Central memory CD4-positive, alpha-beta T cell (primary cell): Measurements from ENCODE around the gene DYNLT2B.
"Not testable (repeated sequence)": the region's sequence is repeated elsewhere in the genome, so short reads cannot be mapped to it uniquely, and the experiment has no call there.

Experiments
- DNase-seq: peaks from one replicate; pipeline ENCODE4 v3.0.0; 2022
- total RNA-seq, 3 experiments: gene quantifications; one replicate each; lab custom pipeline; 2026; lab: John Stamatoyannopoulos, UW

DYNLT2B gene
- total RNA-seq, result 0.56 to 1.2 (median 0.82) reads per million in 3 experiments

DNA sequence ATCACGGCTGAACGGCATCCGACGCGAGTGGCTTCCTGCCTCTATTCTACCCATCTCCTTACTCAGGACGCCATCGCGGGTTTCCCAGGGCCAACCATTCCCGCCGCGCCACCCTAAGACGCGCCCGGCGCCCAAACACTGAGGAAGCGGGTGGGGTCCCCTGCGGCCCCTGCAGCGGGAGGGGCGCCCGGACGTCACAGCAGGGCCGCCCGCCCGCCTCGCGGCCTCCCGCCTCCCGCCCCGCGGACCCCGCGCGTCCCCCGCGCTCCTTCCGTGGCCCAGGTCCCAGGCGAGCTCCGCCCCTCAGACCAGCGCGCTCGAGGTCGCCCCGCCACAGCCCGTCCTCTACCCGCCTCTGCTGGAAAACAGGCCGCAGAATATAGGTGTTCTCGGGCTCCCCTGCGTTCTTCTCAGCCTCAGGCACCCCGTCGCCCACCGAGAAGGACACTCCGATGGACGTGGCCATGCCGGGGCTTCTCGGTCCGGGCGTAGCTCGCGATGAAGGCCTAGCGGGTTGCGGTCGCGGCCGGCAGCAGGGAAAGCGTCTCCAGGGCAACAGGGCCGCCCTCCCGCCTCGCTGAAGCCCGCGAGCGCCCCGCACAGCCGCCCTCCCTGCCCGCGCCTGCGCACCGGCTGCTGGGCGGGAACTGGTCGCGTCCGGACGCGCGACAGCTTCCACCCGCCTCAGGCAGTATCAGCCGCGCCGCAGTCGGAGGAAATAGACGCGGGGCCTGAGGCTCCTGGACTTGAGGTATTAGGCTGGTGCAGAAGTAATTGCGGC, at the start of gene DYNLT2B:
Gene DYNLT2B (minus strand): TSS at position 554 of the 781 bp plus-strand sequence. CDS start 88 bp downstream, at position 466.
- DNase-seq, result peak; percentile 90

DNA sequence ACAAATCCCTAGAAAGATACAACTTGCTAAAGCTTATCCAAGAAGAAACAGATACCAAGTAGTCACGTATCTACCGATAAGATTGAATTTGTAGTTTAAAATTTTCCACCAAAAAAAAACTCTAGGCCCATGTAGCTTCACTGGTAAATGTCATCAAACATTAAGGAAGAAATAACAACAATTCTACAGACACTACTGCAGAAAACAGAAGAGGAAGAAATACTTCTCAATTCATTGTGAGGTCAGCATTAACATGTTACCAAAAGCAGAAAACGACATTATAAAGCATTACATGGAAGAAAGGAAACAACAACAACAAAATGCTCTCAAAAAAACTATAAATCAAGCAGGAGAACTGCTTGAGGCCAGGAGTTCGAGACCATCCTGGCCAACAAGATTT, 47.7 kb upstream of the DYNLT2B start:
- DNase-seq, result no peak

DNA sequence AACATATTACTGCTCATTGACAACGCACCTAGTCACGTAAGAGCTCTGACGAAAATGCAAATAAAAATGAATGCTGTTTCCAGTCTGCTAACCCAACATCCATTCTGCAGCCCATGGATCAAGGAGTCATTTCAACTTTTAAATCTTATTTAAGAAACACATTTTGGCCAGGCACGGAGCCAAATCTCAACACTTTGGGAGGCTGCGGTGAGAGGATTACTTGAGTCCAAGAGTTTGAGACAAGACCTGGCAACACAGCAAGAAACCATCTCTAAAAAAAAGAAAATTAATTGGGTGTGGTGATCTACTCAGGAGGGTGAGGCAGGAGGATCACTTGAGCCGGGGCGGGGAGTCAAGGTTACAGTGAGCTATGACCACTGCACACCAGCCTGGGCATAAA, 42.5 kb upstream of the DYNLT2B start:
- DNase-seq, result no peak

DNA sequence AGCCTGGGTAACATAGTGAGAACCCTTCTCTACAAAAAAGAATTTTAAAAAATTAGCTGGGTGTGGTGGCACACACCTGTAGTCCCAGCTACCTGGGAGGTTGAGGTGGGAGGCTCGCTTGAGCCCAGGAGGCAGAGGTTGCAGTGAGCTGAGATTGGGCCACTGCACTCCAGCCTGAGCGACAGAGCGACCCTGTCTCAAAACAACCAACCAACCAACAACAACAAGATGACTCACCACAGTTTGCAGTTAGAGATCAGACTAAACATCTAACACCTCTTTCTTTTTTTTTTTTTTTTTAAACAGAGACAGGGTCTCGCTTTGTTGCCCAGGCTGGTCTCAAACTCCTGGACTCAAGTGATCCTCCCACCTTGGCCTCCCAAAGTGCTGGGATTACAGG, 40.5 kb upstream of the DYNLT2B start:
- not testable (repeated sequence) for DNase-seq

DNA sequence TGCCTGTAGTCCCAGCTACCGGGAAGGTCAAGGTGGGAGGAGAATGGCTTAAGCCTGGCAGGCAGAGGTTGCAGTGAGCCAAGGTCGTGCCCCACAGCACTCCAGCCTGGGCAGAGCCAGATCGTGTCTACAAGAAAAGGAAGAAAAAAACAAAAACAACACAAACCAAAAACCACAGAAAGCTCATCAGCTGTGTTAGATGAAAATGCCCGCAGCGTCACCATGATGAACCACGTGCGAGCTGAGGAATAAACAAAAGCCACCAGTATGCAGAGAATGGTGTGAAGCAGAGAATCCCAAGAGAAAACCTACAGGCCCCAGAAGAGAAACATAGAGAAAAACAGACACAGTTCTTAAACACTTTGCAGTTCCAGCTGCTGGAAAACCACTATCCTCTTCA, 39.9 kb upstream of the DYNLT2B start:
- DNase-seq, result no peak

DNA sequence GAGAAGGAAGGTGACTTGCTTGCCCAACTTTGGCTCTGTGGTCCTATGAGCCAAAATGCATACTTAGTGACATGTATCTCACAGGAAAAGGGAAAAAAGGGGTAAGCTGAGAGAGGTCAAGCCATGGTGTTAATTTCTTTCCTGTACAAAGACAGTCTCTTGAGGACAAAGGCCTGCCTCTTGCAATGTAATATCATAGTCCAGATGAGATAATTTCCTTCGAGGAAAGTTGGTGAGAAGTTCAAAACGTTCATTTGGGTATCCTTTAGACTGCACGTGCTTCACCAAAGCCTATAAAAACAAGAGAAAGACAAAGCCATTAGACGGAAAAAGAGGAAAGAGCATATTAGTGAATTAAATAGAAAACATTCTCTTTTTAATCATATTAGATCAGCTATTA, 38.5 kb upstream of the DYNLT2B start:
- no peak for DNase-seq

DNA sequence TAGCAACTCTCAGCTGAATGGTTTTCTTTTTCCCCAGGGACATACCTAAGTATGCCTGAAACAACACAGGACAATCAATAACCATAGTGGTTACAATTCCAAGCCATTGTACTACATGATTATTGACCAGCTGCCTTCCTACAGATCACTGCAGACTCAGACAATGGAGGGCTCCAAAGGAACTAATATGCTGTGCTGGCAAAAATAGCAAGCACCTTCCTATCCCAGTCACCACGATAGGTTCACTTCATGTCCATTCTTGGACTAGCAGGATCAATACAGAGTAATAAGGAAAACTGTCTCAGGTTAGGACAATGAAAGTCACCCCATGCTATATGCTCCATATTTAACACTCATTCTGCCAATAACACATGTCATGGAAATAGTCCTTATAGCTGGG, 37.6 kb upstream of the DYNLT2B start:
- no peak for DNase-seq

DNA sequence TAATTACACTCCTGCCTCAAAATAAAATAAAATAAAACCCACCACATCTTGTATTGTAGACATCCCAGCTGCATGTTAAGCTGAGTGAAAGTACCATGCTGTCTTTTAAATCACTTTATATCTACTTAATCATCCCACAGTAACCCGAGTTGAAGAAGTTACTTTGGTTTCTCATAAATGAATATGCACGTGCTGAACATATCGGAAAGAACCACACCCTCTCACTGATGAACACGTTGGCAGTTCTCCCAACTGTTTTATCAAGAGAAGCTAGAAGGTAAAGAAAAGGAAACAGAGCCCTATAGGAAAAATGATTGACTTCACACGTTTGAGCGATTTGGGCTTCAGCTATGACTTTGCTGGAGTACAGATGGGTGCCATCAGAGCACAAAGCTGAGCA, 36.1 kb upstream of the DYNLT2B start:
- no peak for DNase-seq

DNA sequence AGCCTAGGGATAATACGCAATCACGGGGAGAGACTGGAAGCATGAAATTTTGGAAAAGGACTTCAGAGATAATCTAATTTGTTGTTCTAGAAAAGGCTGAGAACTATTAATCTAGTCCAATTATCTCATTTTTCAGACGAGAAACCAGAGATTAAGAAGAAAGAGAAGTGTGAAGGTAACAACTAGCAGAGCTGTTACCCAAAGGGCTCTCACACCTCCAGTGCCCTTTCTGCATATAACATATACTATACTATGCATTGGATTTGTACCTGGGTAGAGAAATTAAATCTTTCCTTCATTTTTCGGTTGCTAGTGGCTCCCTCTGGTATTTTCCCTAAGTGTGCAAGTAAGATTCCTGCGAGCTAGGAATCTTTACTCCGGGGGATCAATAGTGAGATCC, 33.5 kb upstream of the DYNLT2B start:
- DNase-seq, result no peak

DNA sequence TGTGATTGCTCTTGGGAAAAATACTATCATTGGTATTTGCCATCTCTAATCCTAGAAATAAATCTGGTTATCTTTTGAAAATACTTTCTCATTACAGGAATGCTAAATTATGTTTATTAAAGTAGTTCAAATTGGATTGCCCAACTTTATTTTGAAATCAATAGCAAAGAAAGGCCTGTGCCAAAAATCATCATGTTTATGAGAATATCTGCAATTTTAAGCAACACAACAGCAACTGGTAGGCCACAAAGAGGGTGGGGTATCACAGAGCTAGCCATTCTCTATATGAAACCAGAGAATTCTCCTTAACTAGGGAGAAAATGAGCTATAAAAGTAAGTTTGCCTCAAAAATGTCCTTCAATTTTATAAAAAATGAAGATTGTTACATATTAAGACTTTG, 32.0 kb upstream of the DYNLT2B start:
- no peak for DNase-seq

DNA sequence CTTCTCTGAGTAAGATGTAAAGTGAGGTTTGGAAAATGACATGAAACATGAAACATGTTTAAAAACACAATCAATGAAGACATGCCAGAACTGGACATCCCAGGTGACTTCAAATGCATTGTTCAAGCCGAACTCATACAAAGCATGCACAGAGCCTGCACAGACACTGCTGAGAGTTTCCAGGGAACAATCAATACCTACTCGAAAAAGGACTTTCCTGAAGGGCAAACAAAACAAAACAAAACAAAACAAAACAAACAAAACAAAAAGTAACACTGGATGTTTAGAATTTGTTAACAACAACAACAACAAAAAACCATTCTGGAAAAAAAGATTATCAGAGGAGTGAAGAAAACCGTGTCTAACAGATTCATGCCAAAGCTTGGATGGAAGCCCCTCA, 30.7 kb upstream of the DYNLT2B start:
- DNase-seq, result no peak

DNA sequence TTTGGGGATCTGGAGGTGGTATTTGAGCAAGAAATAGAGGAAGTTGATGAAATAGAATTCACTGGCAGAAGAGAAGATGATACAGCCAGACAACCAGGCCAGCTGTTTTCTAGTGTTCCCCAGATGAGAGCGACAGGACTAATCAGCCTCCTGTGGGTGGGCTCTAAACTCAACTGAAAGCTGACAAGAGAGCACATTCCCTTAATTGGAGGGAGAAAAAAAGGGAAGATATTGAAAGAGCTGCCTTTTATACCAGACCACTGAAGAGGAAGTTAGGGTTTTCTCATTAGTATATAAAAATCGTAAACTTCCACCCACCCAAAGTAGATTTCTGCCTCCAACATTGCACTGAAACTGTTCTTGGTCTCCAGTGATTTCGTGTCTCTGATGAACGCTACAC, 26.6 kb upstream of the DYNLT2B start:
- DNase-seq, result no peak

DNA sequence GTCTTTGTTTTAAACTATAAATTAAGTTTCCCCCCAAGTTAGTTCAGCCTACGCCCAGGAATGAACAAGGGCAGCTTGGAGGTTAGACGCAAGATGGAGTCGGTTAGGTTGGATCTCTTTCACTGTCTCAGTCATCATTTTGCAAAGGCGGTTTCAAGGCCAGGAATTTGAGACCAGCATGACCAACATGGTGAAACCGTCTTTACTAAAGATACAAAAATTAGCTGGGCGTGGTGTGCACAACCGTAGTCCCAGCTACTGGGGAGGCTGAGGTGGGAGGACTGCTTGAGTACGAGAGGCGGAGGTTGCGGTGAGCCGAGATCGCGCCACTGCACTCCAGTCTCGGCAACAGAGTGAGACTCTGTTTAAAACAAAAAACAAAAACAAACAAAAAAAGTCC, 25.9 kb upstream of the DYNLT2B start:
- DNase-seq, result not testable (repeated sequence)

DNA sequence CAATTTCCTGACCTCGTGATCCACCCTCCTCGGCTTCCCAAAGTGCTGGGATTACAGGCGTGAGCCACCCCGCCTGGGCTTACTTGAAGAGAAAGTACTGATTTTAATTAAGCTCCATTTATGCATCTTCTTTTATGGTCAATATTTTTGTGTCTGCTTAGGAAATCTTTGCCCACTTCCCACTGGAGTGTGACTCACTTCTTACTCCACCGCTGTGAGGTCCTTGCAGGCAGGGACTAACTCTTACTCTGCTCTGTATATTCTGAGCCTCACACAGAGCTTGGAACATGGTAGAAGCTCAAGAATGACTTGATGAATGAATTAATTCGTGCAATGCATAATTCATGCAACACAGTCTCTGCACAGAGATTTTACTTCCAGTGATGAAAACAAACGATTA, 23.1 kb upstream of the DYNLT2B start:
- DNase-seq, result no peak

DNA sequence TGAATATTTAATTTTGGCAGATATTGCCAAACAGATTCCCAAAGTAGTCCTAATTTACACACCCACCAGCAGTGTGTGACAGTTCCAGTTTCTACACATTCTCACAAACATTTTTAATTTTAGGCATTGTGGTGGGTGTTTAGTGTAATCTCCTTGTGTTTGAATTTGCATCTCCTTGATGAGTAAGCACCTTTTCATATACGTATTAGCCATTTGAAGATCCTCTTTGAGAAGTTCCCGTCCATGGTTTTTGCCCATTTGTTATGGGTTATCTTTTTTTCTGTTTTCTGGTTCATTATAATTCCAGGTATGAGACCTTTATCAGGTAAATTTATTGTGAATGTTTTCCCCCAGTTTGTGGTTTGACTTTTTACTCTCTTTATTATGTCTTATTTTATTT, 22.4 kb upstream of the DYNLT2B start:
- DNase-seq, result no peak

DNA sequence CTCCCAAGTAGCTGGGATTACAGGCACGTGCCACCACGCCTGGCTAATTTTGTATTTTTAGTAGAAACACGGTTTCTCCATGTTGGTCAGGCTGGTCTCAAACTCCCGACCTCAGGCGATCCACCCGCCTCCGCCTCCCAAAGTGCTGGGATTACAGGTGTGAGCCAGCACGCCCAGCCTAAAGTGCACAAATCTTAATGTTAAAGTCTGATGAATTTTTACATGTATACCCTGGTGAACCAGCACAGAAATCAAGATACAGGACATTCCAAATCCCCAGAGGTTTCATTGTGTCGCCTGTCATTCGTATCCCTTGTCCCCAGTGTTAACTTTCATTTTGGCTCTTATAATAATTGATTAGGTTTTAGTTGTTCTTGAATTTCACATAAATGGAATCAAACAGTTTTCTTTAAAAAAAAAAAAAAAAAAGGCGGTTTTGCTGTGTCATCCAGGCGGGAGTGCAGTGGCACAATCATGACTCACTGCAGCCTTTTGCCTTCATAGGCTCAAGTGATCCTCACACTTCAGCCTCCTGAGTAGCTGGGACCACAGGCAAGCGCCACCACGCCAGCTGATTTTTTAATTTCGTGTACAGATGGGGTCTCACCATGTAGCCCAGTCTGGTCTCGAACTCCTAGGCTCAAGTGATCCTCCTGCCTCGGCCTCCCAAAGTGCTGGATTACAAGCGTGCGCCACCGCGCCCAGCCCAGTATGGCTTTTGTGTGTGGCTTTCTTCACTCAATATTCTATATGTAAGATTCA, 21.6 kb upstream of the DYNLT2B start:
- no peak for DNase-seq

DNA sequence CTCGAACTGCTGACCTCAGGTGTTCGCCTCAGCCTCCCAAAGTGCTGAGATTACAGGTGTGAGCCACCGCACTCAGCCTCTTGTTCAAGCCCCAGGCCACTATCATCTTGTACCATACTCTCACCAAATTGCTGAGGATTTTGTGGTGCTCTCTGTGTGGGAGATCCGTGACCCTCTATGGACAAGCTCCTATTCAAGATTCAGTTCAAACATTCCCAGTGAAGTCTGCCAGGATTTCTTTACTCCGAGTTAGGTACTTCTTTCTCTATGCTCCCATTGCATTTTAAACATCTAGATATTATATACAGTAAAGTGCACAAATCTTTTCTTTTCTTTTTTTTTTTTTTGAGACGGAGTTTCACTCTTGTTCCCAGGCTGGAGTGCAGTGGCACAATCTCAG, 21.0 kb upstream of the DYNLT2B start:
- DNase-seq, result no peak

DNA sequence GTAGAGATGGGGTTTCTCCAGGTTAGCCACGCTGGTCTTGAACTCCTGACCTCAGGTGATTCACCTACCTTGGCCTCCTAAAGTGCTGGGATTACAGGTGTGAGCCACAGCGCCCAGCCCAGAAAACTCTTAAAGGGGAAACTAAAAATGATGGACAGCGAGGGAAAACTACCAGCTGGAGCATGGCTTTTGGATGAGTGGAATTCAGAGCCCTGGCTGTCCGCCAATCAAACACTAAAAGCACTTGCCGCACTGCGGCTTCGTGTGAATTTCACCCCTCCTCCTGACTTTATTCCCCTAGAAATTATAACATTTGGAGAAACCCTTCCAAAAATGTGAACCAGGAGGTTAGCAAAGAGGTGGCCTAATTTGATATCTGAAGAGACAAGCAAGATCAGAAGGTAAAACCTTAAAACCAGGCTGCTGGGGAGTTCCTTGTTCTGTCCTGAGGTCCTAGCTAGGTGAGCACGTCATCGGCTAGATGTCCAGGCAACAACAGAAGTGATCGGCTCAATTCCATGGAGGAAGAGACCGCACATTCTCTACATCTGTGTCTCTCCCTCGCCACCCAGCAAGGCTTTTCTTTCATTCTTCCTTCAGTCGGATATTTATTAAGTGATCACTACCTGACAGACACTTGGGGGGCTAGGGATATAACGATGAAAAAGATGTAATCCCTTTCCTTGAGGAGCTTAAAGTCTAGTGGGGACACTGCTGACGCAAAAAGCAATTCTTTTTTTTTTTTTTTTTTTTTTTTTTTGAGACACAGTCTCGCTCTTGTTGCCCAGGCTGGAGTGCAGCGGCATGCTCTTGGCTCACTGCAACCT, 18.5 kb upstream of the DYNLT2B start:
- DNase-seq, result no peak

DNA sequence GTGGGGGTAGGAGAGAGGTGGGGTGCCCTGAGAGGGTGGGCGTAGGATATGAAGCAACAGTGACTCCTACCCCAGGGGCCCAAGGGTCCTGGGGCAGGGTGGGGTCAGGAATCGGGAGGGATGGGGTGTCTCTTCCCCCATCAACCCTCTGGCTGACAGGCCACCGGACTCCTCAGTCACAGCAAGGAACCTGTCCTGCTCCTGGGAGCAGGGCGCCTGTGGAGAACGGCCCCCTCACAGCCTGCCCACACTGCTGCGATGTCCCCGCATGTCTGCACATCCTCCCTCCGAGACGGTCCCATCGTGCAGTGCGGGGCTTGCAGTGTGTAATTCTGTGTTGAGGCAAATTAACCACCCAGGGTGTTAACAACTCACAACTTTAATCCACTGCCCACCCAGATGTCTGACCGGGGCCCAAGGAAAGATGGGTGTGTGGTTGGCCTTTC, 17.5 kb upstream of the DYNLT2B start:
- no peak for DNase-seq

DNA sequence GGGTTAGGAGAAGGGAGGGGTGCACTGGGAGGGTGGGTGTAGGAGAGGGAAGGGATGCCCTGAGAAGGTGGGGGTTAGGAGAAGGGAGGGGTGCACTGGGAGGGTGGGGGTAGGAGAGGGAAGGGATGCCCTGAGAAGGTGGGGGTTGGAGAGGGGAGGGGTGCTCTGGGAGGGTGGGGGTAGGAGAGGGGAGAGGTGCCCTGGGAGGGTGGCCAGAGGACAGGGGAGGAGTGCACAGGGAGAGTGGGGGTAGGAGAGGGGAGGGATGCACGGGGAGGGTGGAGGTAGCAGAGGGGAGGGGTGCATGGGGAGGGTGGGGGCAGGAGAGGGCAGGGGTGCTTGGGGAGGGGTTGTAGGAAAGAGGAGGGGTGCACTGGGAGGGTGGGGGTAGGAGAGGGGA, 16.9 kb upstream of the DYNLT2B start:
- DNase-seq, result no peak

DNA sequence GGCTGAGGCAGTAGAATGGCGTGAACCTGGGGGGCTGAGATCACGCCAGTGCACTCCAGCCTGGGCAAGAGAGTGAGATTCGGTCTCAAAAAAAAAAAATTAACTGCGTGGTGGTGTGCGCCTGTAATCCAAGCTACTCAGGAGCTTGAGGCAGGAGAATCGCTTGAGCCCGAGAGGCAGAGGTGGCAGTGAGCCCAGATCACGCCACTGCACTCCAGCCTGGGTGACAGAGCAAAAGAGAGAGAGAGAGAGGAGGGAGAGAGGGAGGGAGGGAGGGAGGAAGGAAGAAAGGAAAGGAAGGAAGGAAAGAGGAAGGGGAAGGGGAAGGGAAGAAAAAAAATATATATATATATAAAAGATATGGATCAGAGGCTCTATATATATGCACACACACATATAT, 14.1 kb upstream of the DYNLT2B start:
- no peak for DNase-seq

DNA sequence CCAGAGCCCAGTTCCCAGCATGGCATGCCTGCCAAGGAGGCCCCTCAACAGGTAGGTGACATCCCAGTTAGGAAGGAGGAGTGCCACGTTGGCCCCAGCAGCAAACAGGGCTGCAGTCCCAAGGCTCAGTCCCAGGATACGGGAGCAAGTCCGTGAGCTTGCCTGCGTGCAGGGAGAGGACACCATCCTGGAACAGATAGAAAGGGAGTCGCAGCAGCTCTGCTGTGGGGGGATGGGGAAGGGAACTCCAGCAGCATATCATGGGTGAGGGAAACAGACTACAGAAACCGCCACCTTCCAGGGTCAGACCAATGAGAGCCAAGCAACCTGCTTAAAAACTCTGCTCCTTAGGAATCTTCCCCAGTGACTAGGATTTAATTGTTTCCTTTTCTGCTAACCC, 9.4 kb upstream of the DYNLT2B start:
- DNase-seq, result no peak

DNA sequence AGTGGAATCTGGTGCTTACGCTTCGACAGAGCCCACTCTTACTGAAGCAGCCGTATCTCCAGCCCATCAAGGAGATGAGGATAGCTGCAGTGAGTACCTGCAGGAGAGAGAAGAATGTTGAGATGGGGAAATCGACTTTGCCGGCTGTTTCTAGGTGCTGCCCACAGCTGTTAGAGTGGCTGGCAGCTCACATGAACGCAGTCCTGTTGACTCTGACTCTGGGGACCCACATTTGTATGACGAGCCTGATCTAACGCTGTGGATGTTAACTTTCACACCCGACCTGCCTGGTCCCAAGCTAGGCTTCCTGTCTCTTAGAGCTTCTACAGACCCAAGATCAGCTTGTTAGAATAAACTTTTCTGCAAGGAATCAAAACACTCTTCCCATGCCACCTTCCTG, 8.9 kb upstream of the DYNLT2B start:
- DNase-seq, result no peak
